ENCODE measurements around the gene CYB561D1. TPM values are rescaled to one million over a fixed set of nuclear protein-coding genes. Genes with fewer than 3 reads are reported as not detected.

CYB561D1 gene
- total RNA-seq, 1 experiment from 2014 or later = 11.7 TPM

- Histone ChIP-seq H3K9me2 (ENCODE audit: insufficient read depth) (no peaks in the 10 kb centered on the region), H3K9me3 (ENCODE audit: insufficient read depth, low read depth) (no peaks in the 10 kb centered on the region)
- POLR2A ChIA-PET (ENCODE audit: unreplicated experiment) = no interaction called here
These were observed 27.8 kb upstream of the CYB561D1 start for GRCh38 chr1:109466125-109466451.

GRCh38 chr1:109466452-109467300, 27.2 kb upstream of the CYB561D1 start, which contains the start of gene SYPL2:
Gene SYPL2 (plus strand): TSS chr1:109466546. CDS start chr1:109466844, 298 bp downstream.
- BruUV-seq (replicated peaks) = no TSS peak
- Histone ChIP-seq H3K27ac (no peak within 1 kb of the TSS), H3K79me2 (ENCODE audit: low read depth) (no peaks in the 10 kb centered on the region), H2AFZ (peak within 1 kb of the TSS; percentile 34; the same call in 1 of the 2 replicates), H3F3A (ENCODE audit: insufficient read depth, low read depth) (no peaks in the 10 kb centered on the region), H3K27me3 (ENCODE audit: insufficient read depth, low read depth) (peaks cover 93% of the 10 kb centered on the region), H3K4me2 (peak within 1 kb of the TSS; percentile 41), H3K9me3 (ENCODE audit: insufficient read depth, low read depth) (no peaks in the 10 kb centered on the region), H4K20me1 (ENCODE audit: insufficient read depth) (no peaks in the 10 kb centered on the region), H3K36me3 (ENCODE audit: low read depth) (no peaks in the 10 kb centered on the region), H3K4me3 (peak within 1 kb of the TSS; percentile 27; the same call in 1 of the 2 replicates), H3K9me2 (ENCODE audit: insufficient read depth) (no peaks in the 10 kb centered on the region), H3K4me1 (replicated peaks; ENCODE audit: insufficient read depth) (no peaks in the 10 kb centered on the region)
- ChIA-PET POLR2A (ENCODE audit: unreplicated experiment) (no interaction called here), CTCF (no interaction called here)
- peak in 1 of 2 experiments; percentile 18 for DNase-seq
- TF ChIP-seq EZH2 (IDR thresholded peaks at IDR 0.05; ENCODE audit: low read depth) = no peak
- no peak for TF ChIP-seq CTCF (conservative IDR thresholded peaks at IDR 0.05)
- intact Hi-C loops (cut with micrococcal nuclease; ENCODE audit: unreplicated experiment) = no loop called here

More at GRCh38 chr1:109466125-109466451, 27.8 kb upstream of the CYB561D1 start:
- peaks cover 93% of the 10 kb centered on the region for H3K27me3 ChIP-seq (ENCODE audit: insufficient read depth, low read depth)
- no peaks in the 10 kb centered on the region for H3K79me2 ChIP-seq (ENCODE audit: low read depth)
- CTCF ChIA-PET = no interaction called here
- intact Hi-C loops (cut with micrococcal nuclease; ENCODE audit: unreplicated experiment) = no loop called here
- H3K4me2 ChIP-seq = peak overlapping the region; percentile 41
- DNase-seq = no peak
- H2AFZ ChIP-seq = peak overlapping the region; percentile 34; the same call in 1 of the 2 replicates
- H3K4me1 ChIP-seq (replicated peaks; ENCODE audit: insufficient read depth) = no peaks in the 10 kb centered on the region
- H4K20me1 ChIP-seq (ENCODE audit: insufficient read depth) = no peaks in the 10 kb centered on the region
- no peaks in the 10 kb centered on the region for H3K36me3 ChIP-seq (ENCODE audit: low read depth)
- no peaks in the 10 kb centered on the region for H3F3A ChIP-seq (ENCODE audit: insufficient read depth, low read depth)
- H3K27ac ChIP-seq = no peak overlapping the region
- no peak for TF ChIP-seq CTCF (conservative IDR thresholded peaks at IDR 0.05)
- TF ChIP-seq EZH2 (IDR thresholded peaks at IDR 0.05; ENCODE audit: low read depth) = no peak
- BruUV-seq (replicated peaks) = no TSS peak
- H3K4me3 ChIP-seq = peak overlapping the region; percentile 27; the same call in 1 of the 2 replicates

- intact Hi-C loops (cut with micrococcal nuclease; ENCODE audit: unreplicated experiment) = no loop called here
- ChIA-PET POLR2A (ENCODE audit: unreplicated experiment) (no interaction called here), CTCF (interaction anchor here (0.6 kb wide), 1 partner anchor 205 kb away, joined by 5 read pairs; no protein-coding TSS in a partner anchor)
- Histone ChIP-seq H3K9me3 (ENCODE audit: insufficient read depth, low read depth) (no peaks in the 10 kb centered on the region), H4K20me1 (ENCODE audit: insufficient read depth) (no peaks in the 10 kb centered on the region), H3K4me1 (replicated peaks; ENCODE audit: insufficient read depth) (no peaks in the 10 kb centered on the region), H3K4me3 (no peak overlapping the region), H3K4me2 (no peak overlapping the region), H3K27me3 (ENCODE audit: insufficient read depth, low read depth) (peaks cover 93% of the 10 kb centered on the region), H3K9me2 (ENCODE audit: insufficient read depth) (no peaks in the 10 kb centered on the region), H3K36me3 (ENCODE audit: low read depth) (no peaks in the 10 kb centered on the region), H3F3A (ENCODE audit: insufficient read depth, low read depth) (no peaks in the 10 kb centered on the region), H2AFZ (no peak overlapping the region), H3K79me2 (ENCODE audit: low read depth) (no peaks in the 10 kb centered on the region), H3K27ac (no peak overlapping the region)
- DNase-seq = no peak
- BruUV-seq (replicated peaks) = no TSS peak
- TF ChIP-seq EZH2 (IDR thresholded peaks at IDR 0.05; ENCODE audit: low read depth) (no peak), CTCF (conservative IDR thresholded peaks at IDR 0.05) (no peak)
These were observed 26.6 kb upstream of the CYB561D1 start for GRCh38 chr1:109467301-109467777.
